GM12878 (cell line): ENCODE results near the gene RPRML. TPM values are rescaled to one million over a fixed set of nuclear protein-coding genes. Genes with fewer than 3 reads are reported as not detected.

Experiments used
- ATAC-seq: fragments of 200-7000 bp; cut with Tn5 transposase; 3 replicates; pipeline ENCODE4 v1.9.1; 2020; ENCODE audit warnings: mild to moderate bottlenecking, moderate library complexity
- BruUV-seq: library from RNA; stranded (reverse); fragments of 400-500 nt; replicated peaks from 2 replicates; lab custom pipeline; 2021; lab: Mats Ljungman, UMichigan
- CTCF ChIA-PET: fragments of 300-600 bp; sonication (Branson Sonifier 250); formaldehyde crosslinking; extraction: SDS; loops from one replicate; lab custom pipeline; 2021; ENCODE audit warnings: inconsistent platforms; lab: Yijun Ruan, JAX
- POLR2A ChIA-PET: fragments of 350-600 bp; formaldehyde crosslinking; extraction: SDS; loops from one replicate; lab custom pipeline; 2021; ENCODE audit warnings: inconsistent platforms; lab: Charles Lee
- RAD21 ChIA-PET: fragments of 300-600 bp; sonication (Branson Sonifier 250); formaldehyde crosslinking; loops from one replicate; lab custom pipeline; 2023; ENCODE audit warnings: antibody characterized with exemption; ENCODE audit not compliant: unreplicated experiment; lab: Charles Lee
- SMC1A ChIA-PET: fragments of 300-600 bp; sonication (Branson Sonifier 250); formaldehyde crosslinking; loops from one replicate; lab custom pipeline; 2023; ENCODE audit not compliant: unreplicated experiment, uncharacterized antibody; lab: Charles Lee
- DNase-seq: peaks from one replicate; pipeline ENCODE4 v3.0.0-alpha.2; 2011; ENCODE audit warnings: low read depth, low spot score
- FAIRE-seq: peaks from 3 replicates; lab custom pipeline; 2011; peaks lifted over from hg19 to GRCh38; lab: Jason Lieb, UNC
- H2AFZ ChIP-seq: 2 replicates; pipeline ENCODE4 v1.6.0; 2011; ENCODE audit warnings: low read depth, low read length, control low read depth; ENCODE audit not compliant: control insufficient read depth
- H3K27ac ChIP-seq: 2 replicates; pipeline ENCODE4 v1.5.1; 2011; ENCODE audit warnings: control low read depth; ENCODE audit not compliant: control insufficient read depth, insufficient read depth
- H3K27me3 ChIP-seq, 2 experiments: replicated peaks in 1 of 2; 2 replicates each; pipeline versions ENCODE4 v1.6.0 to v1.6.1; 2011; ENCODE audit warnings: low read length in 1 of 2; ENCODE audit not compliant: control insufficient read depth in 2 of 2, insufficient read depth in 2 of 2
- H3K36me3 ChIP-seq, 2 experiments: 2 replicates each; pipeline ENCODE4 v1.5.1; 2011; ENCODE audit warnings: low read length in 1 of 2; ENCODE audit not compliant: control insufficient read depth in 2 of 2, insufficient read depth in 2 of 2
- H3K4me1 ChIP-seq: 2 replicates; pipeline ENCODE4 v1.6.1; 2011; ENCODE audit warnings: mild to moderate bottlenecking, low read length, moderate library complexity, mixed read lengths; ENCODE audit not compliant: control insufficient read depth, insufficient read depth
- H3K4me2 ChIP-seq: 2 replicates; pipeline ENCODE4 v1.6.0; 2011; ENCODE audit warnings: control low read depth; ENCODE audit not compliant: control insufficient read depth, insufficient read depth
- H3K4me3 ChIP-seq: fragments of 200-600 bp; sonication (generic); 2 replicates; pipeline ENCODE4 v1.5.1; 2016
- H3K79me2 ChIP-seq: 2 replicates; pipeline ENCODE4 v1.6.0; 2011; ENCODE audit warnings: low read length; ENCODE audit not compliant: control insufficient read depth, insufficient read depth
- H3K9ac ChIP-seq: 2 replicates; pipeline ENCODE4 v1.8.0; 2011; ENCODE audit warnings: low read length, control low read depth, mixed read lengths; ENCODE audit not compliant: control insufficient read depth, insufficient read depth
- H3K9me3 ChIP-seq: replicated peaks from 3 replicates; pipeline ENCODE4 v1.5.1; 2011; ENCODE audit warnings: mild to moderate bottlenecking, low read length; ENCODE audit not compliant: control insufficient read depth, insufficient read depth
- H4K20me1 ChIP-seq: 2 replicates; pipeline ENCODE4 v1.6.0; 2011; ENCODE audit not compliant: control insufficient read depth, insufficient read depth
- ATF7 ChIP-seq: fragments of 450-650 bp; IDR thresholded peaks from 2 replicates; pipeline ENCODE4 v1.6.1; 2016; ENCODE audit warnings: low read depth, mild to moderate bottlenecking
- E2F8 ChIP-seq: fragments of 450-650 bp; IDR thresholded peaks from 2 replicates; pipeline ENCODE4 v1.6.1; 2018; ENCODE audit warnings: mild to moderate bottlenecking, low read depth, moderate library complexity; ENCODE audit not compliant: partially characterized antibody
- IKZF1 ChIP-seq: fragments of 450-650 bp; conservative IDR thresholded peaks from 2 replicates; pipeline ENCODE4 v1.6.1; 2017; ENCODE audit warnings: antibody characterized with exemption, mild to moderate bottlenecking
- IRF3 ChIP-seq: fragments of 450-650 bp; IDR thresholded peaks from 2 replicates; pipeline ENCODE4 v1.6.1; 2014; ENCODE audit warnings: mild to moderate bottlenecking
- NR2F1 ChIP-seq: fragments of 450-650 bp; conservative IDR thresholded peaks from 2 replicates; pipeline ENCODE4 v1.6.1; 2017; ENCODE audit warnings: mild to moderate bottlenecking
- POLR2A ChIP-seq: IDR thresholded peaks from 2 replicates; pipeline ENCODE4 v1.6.1; 2011; ENCODE audit warnings: low read depth, mild to moderate bottlenecking, low read length
- REST ChIP-seq: IDR thresholded peaks from 2 replicates; pipeline ENCODE4 v1.6.1; 2012; ENCODE audit warnings: mild to moderate bottlenecking, low read depth, low read length
- TAF1 ChIP-seq: IDR thresholded peaks from 2 replicates; pipeline ENCODE4 v1.6.1; 2011; ENCODE audit warnings: mild to moderate bottlenecking, low read depth, low read length, borderline replicate concordance
- ZNF24 ChIP-seq: fragments of 450-650 bp; IDR thresholded peaks from 2 replicates; pipeline ENCODE4 v1.6.1; 2017; ENCODE audit warnings: antibody characterized with exemption, mild to moderate bottlenecking
- WGBS: methylation state at CpG from one replicate; pipeline ENCODE4 v1.1.6; 2016; ENCODE audit warnings: low lambda C conversion rate; ENCODE audit not compliant: insufficient replicate concordance, insufficient coverage; ENCODE audit errors: missing lambda C conversion rate; 5-methylcytosine and 5-hydroxymethylcytosine counted together
- in situ Hi-C: fragments of 300-500 bp; cut with MboI; formaldehyde crosslinking; loops from 9 replicates; pipeline ENCODE4 v1.14.3; 2018; ENCODE audit warnings: mixed read lengths
- intact Hi-C: fragments of 100-400 bp; cut with micrococcal nuclease; formaldehyde crosslinking; loops from one replicate; pipeline ENCODE4 v1.14.2; 2022; ENCODE audit not compliant: unreplicated experiment
- polyA plus RNA-seq, 11 experiments: library from polyadenylated mRNA; depleted of rRNA in 4 of 11; unstranded in 6 of 11; stranded (reverse) in 5 of 11; fragments of >200 nt; fragmentation: Nextera tagmentation in 4 of 11; fragmentation: Illumina TruSeq in 1 of 11; extraction: Ambion mirVana in 4 of 11; extraction: Trizol in 1 of 11; gene quantifications; 1 replicate in 1 of 11; 2 replicates in 10 of 11; pipeline versions ENCODE4 v1.2.1 to v1.2.3, GENCODE V29; 2011 to 2016; ENCODE audit warnings: inconsistent platforms in 2 of 11, missing spikeins in 2 of 11, low read depth in 1 of 11
- total RNA-seq, 4 experiments: library from RNA; depleted of rRNA in 3 of 4; stranded (reverse); fragments of >200 nt in 3 of 4; fragmentation: Illumina TruSeq in 1 of 4; extraction: Trizol in 1 of 4; gene quantifications; 2 replicates each; pipeline versions ENCODE4 v1.2.1 to v1.2.3, GENCODE V29; 2013 to 2021

The RPRML gene
- total and polyA plus RNA-seq, 10 of the 15 experiments (the other 5 are each of a cell fraction or from before 2014, with no cell fraction given) = not detected

GRCh38 chr17:46983782-46984181 is 4.7 kb upstream of the RPRML start:
- Histone ChIP-seq H3K9me3 (no peaks in the 10 kb centered on the region), H3K4me1 (no peaks in the 10 kb centered on the region), H4K20me1 (no peaks in the 10 kb centered on the region), H3K9ac (no peak overlapping the region), H3K27me3 (peaks cover 2 to 8% of the 10 kb centered on the region in 2 experiments), H3K4me3 (no peak overlapping the region), H3K79me2 (no peaks in the 10 kb centered on the region), H2AFZ (no peak overlapping the region), H3K4me2 (no peak overlapping the region), H3K36me3 (no peaks in the 10 kb centered on the region), H3K27ac (no peak overlapping the region)
- DNase-seq = no peak
- ChIA-PET RAD21 (no interaction called here), SMC1A (no interaction called here), CTCF (no interaction called here), POLR2A (no interaction called here)
- in situ Hi-C loops (no loop called here), intact Hi-C loops (no loop called here)
- BruUV-seq = no TSS peak
- no peak for FAIRE-seq
- no peak for ATAC-seq
- WGBS = 44% methylated on average over 6 of the region's 6 CpGs
- TF ChIP-seq NR2F1 = no peak
- peak; percentile 62; the same call in 1 of the 2 replicates for TF ChIP-seq REST

- Histone ChIP-seq H3K9ac (no peak overlapping the region), H4K20me1 (no peaks in the 10 kb centered on the region), H3K4me1 (no peaks in the 10 kb centered on the region), H3K27me3 (peaks cover 5 to 17% of the 10 kb centered on the region in 2 experiments), H3K27ac (no peak overlapping the region), H3K36me3 (no peaks in the 10 kb centered on the region), H2AFZ (no peak overlapping the region), H3K4me3 (no peak overlapping the region), H3K9me3 (no peaks in the 10 kb centered on the region), H3K79me2 (no peaks in the 10 kb centered on the region), H3K4me2 (no peak overlapping the region)
- no TSS peak for BruUV-seq
- WGBS = 59% methylated on average over 6 of the region's 6 CpGs
- no peak for DNase-seq
- POLR2A ChIA-PET = no interaction called here
- no peak for ATAC-seq
- TF ChIP-seq POLR2A = no peak
- no peak for TF ChIP-seq IRF3
- no peak for TF ChIP-seq ZNF24
- TF ChIP-seq E2F8 = no peak
- no peak for TF ChIP-seq IKZF1
- no peak for TF ChIP-seq ATF7
- no peak for TF ChIP-seq TAF1
- CTCF ChIA-PET = interaction anchor here (0.6 kb wide), 1 partner anchor 247 kb away, joined by 3 read pairs; no protein-coding TSS in a partner anchor
- RAD21 ChIA-PET = no interaction called here
- intact Hi-C loops (no loop called here), in situ Hi-C loops (no loop called here)
- SMC1A ChIA-PET = no interaction called here
- no peak for FAIRE-seq
These were observed 3.5 kb upstream of the RPRML start for GRCh38 chr17:46982577-46982976.
